Measurements from ENCODE around the gene BRK1.

BRK1 gene

DNA sequence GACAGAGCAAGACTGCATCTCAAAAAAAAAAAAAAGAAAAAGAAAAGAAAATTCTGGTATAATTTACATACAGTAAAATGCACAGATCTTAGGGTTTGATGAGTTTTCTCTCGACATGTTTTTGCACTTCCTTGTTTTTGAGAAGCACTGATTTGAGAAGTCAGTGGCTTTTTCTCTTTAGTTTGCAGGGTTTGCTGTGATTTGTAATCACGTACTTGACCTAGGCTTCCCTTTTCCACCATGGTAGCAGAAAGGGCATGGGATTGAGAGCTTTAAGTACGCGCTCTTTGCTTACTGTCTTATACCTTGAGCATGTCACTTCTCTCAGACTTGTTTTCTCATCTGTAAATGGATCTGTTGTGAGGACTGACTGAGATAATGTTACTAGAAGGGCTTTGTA lies 30.2 kb downstream of the BRK1 start:
- Histone ChIP-seq H3K36me3 (ENCODE audit: control insufficient read depth in 2 of 2, insufficient read depth in 1 of 2, low read length in 2 of 2) (peaks cover 34 to 66% of the 10 kb centered on the region in 2 experiments), H3K4me3 (ENCODE audit: low read depth, low read length) (no peak overlapping the region), H3K4me1 (ENCODE audit: control insufficient read depth, insufficient read depth, low read length) (no peaks in the 10 kb centered on the region), H3K27ac (ENCODE audit: extremely low read depth, low read depth, low read length) (no peak overlapping the region), H3K9me3 (ENCODE audit: control insufficient read depth, insufficient read depth, low read depth, low read length) (no peaks in the 10 kb centered on the region)
- ChIA-PET CTCF (interaction anchor here (0.6 kb wide), 1 partner anchor 798 kb away, joined by 3 read pairs; no protein-coding TSS in a partner anchor), POLR2A (no interaction called here)
- no peak for TF ChIP-seq TCF7L2 (IDR thresholded peaks at IDR 0.05; ENCODE audit: borderline replicate concordance, low read depth, low read length)
- TF ChIP-seq ZFP69B (tag by site-specific recombination; IDR thresholded peaks at IDR 0.05): no peak
- peak; percentile 31; the same call in 1 of the 2 replicates for TF ChIP-seq PRDM1 (tag by site-specific recombination; IDR thresholded peaks at IDR 0.05)
- TF ChIP-seq MZF1 (tag by site-specific recombination; IDR thresholded peaks at IDR 0.05; ENCODE audit: borderline replicate concordance): no peak
- TF ChIP-seq ZBTB20 (tag by site-specific recombination; IDR thresholded peaks at IDR 0.05): no peak
- TF ChIP-seq ZNF555 (tag by site-specific recombination; conservative IDR thresholded peaks at IDR 0.05): no peak

DNA sequence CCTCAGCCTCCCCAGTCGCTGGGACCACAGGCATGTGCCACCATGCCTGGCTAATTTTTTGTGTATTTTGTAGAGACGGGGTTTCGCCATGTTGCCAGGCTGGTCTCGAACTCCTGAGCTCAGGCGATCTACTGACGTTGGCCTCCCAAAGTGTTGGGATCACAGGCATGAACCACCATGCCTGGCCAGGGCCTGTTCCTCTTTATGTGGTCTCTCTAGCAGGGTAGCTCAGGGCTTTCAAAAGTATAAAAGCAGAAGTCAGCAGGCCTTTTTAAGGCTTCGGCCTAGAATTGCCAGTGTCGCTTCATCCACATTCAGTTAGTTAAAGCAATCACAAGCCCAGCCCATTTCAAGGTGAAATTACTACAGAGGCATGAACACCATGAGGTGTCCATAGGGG lies 33.8 kb downstream of the BRK1 start:
- TF ChIP-seq ZNF549 (tag by site-specific recombination; IDR thresholded peaks at IDR 0.05) (no peak), ZNF155 (tag by site-specific recombination; IDR thresholded peaks at IDR 0.05) (no peak), ZNF776 (tag by site-specific recombination; IDR thresholded peaks at IDR 0.05; ENCODE audit: borderline replicate concordance) (no peak), ZNF335 (tag by site-specific recombination; conservative IDR thresholded peaks at IDR 0.05) (no peak), ZSCAN30 (tag by site-specific recombination; IDR thresholded peaks at IDR 0.05) (no peak), ZNF366 (tag by site-specific recombination; conservative IDR thresholded peaks at IDR 0.05) (no peak), ZNF114 (tag by site-specific recombination; IDR thresholded peaks at IDR 0.05) (no peak), ZNF792 (tag by site-specific recombination; IDR thresholded peaks at IDR 0.05) (no peak), ZNF623 (tag by site-specific recombination; IDR thresholded peaks at IDR 0.05) (no peak)
- TF ChIP-seq, protein P1, sequence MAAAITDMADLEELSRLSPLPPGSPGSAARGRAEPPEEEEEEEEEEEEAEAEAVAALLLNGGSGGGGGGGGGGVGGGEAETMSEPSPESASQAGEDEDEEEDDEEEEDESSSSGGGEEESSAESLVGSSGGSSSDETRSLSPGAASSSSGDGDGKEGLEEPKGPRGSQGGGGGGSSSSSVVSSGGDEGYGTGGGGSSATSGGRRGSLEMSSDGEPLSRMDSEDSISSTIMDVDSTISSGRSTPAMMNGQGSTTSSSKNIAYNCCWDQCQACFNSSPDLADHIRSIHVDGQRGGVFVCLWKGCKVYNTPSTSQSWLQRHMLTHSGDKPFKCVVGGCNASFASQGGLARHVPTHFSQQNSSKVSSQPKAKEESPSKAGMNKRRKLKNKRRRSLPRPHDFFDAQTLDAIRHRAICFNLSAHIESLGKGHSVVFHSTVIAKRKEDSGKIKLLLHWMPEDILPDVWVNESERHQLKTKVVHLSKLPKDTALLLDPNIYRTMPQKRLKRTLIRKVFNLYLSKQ (tag by site-specific recombination; IDR thresholded peaks at IDR 0.05; ENCODE audit: borderline replicate concordance): no peak
- TF ChIP-seq, protein P2, sequence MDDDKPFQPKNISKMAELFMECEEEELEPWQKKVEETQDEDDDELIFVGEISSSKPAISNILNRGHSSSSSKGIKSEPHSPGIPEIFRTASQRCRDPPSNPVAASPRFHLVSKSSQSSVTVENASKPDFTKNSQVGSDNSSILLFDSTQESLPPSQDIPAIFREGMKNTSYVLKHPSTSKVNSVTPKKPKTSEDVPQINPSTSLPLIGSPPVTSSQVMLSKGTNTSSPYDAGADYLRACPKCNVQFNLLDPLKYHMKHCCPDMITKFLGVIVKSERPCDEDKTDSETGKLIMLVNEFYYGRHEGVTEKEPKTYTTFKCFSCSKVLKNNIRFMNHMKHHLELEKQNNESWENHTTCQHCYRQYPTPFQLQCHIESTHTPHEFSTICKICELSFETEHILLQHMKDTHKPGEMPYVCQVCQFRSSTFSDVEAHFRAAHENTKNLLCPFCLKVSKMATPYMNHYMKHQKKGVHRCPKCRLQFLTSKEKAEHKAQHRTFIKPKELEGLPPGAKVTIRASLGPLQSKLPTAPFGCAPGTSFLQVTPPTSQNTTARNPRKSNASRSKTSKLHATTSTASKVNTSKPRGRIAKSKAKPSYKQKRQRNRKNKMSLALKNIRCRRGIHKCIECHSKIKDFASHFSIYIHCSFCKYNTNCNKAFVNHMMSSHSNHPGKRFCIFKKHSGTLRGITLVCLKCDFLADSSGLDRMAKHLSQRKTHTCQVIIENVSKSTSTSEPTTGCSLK (tag by site-specific recombination; IDR thresholded peaks at IDR 0.05): no peak
- no peaks in the 10 kb centered on the region for H3K4me1 ChIP-seq (ENCODE audit: control insufficient read depth, insufficient read depth, low read length)
- POLR2A ChIA-PET: no interaction called here

DNA sequence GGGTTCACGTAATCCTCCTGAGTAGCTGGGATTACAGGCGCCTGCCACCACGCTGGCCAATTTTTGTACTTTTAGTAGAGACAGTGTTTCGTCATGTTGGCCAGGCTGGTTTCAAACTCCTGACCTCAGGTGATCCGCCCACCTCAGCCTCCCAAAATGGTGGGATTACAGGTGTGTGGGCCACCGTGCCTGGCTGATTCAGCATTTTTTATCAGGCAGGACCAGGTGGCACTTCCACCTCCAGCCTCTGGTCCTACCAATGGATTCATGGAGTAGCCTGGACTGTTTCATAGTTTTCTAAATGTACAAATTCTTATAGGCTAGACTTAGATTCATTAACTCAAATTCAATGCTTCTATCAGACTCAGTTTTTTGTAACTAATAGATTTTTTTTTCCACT lies 35.5 kb downstream of the BRK1 start:
- Histone ChIP-seq H3K27ac (ENCODE audit: extremely low read depth, low read depth, low read length) (no peak overlapping the region), H3K4me3 (ENCODE audit: low read depth, low read length) (no peak overlapping the region), H3K9me3 (ENCODE audit: control insufficient read depth, insufficient read depth, low read depth, low read length) (no peaks in the 10 kb centered on the region), H3K4me1 (ENCODE audit: control insufficient read depth, insufficient read depth, low read length) (no peaks in the 10 kb centered on the region), H3K36me3 (ENCODE audit: control insufficient read depth in 2 of 2, insufficient read depth in 1 of 2, low read length in 2 of 2) (peaks cover 57 to 79% of the 10 kb centered on the region in 2 experiments)
- POLR2A ChIA-PET: interaction anchor here (1.2 kb wide), 1 partner anchor 9 kb away, joined by 5 read pairs; the partner anchor contains the start of gene VHL
- 0 out of 2 replicates have a peak, but pooled peaks have one; percentile 6 for TF ChIP-seq EGR2 (tag by site-specific recombination; IDR thresholded peaks at IDR 0.05; ENCODE audit: low read depth)
- no peak for TF ChIP-seq ZNF623 (tag by site-specific recombination; IDR thresholded peaks at IDR 0.05)
- CTCF ChIA-PET: interaction anchor here (1.0 kb wide), 1 partner anchor 12 kb away, joined by 5 read pairs; no protein-coding TSS in a partner anchor

More for the DNA sequence above, 33.8 kb downstream of the BRK1 start:
- peaks cover 68 to 82% of the 10 kb centered on the region in 2 experiments for H3K36me3 ChIP-seq (ENCODE audit: control insufficient read depth in 2 of 2, insufficient read depth in 1 of 2, low read length in 2 of 2)
- no peaks in the 10 kb centered on the region for H3K9me3 ChIP-seq (ENCODE audit: control insufficient read depth, insufficient read depth, low read depth, low read length)
- CTCF ChIA-PET: no interaction called here
- no peak overlapping the region for H3K4me3 ChIP-seq (ENCODE audit: low read depth, low read length)
- H3K27ac ChIP-seq (ENCODE audit: extremely low read depth, low read depth, low read length): no peak overlapping the region

Measured in HEK293 (cell line).